RWPE2 (cell line): ENCODE data around the gene HNRNPM.

Source experiments
- ATAC-seq: fragments of 200-7000 bp; cut with Tn5 transposase; 3 replicates; pipeline ENCODE4 v1.9.1; 2021; ENCODE audit warnings: low read depth
- DNase-seq: peaks from one replicate; pipeline ENCODE4 v3.0.0-alpha.2; 2020; ENCODE audit warnings: low spot score
- H3K27ac ChIP-seq: fragments of 450-650 bp; 2 replicates; pipeline ENCODE4 v1.5.1; 2017; ENCODE audit warnings: mild to moderate bottlenecking; ENCODE audit not compliant: poor library complexity, severe bottlenecking
- H3K27me3 ChIP-seq: fragments of 250-450 bp; sonication (Bioruptor Pico); 2 replicates; pipeline ENCODE4 v1.5.1; 2021; ENCODE audit warnings: mild to moderate bottlenecking, moderate library complexity; ENCODE audit not compliant: insufficient read depth, poor library complexity, severe bottlenecking
- H3K36me3 ChIP-seq: fragments of 250-450 bp; sonication (Bioruptor Pico); 2 replicates; pipeline ENCODE4 v1.5.1; 2020; ENCODE audit warnings: low read depth, mild to moderate bottlenecking, moderate library complexity
- H3K4me1 ChIP-seq: fragments of 250-450 bp; sonication (Bioruptor Pico); 2 replicates; pipeline ENCODE4 v1.5.1; 2021; ENCODE audit warnings: mild to moderate bottlenecking, moderate library complexity; ENCODE audit not compliant: insufficient read depth, poor library complexity, severe bottlenecking
- H3K4me3 ChIP-seq: fragments of 250-450 bp; sonication (Bioruptor Pico); 2 replicates; pipeline ENCODE4 v1.5.1; 2021; ENCODE audit warnings: mild to moderate bottlenecking, moderate library complexity; ENCODE audit not compliant: severe bottlenecking
- H3K9me3 ChIP-seq: fragments of 250-450 bp; sonication (Bioruptor Pico); 2 replicates; pipeline ENCODE4 v1.5.1; 2021; ENCODE audit warnings: mild to moderate bottlenecking, moderate library complexity; ENCODE audit not compliant: severe bottlenecking
- CTCF ChIP-seq: fragments of 450-650 bp; IDR thresholded peaks from one replicate; pipeline ENCODE4 v1.5.1; 2017; ENCODE audit warnings: mild to moderate bottlenecking, moderate library complexity; ENCODE audit not compliant: poor library complexity, severe bottlenecking

HNRNPM gene

GRCh38 chr19:8468761-8469373, 24.1 kb downstream of the HNRNPM start:
- ATAC-seq: no peak
- H3K4me1 ChIP-seq: no peaks in the 10 kb centered on the region
- DNase-seq: no peak
- H3K27me3 ChIP-seq: no peaks in the 10 kb centered on the region
- no peak overlapping the region for H3K4me3 ChIP-seq
- H3K9me3 ChIP-seq: no peaks in the 10 kb centered on the region
- TF ChIP-seq CTCF: no peak
- peaks cover 100% of the 10 kb centered on the region for H3K36me3 ChIP-seq
- no peak overlapping the region for H3K27ac ChIP-seq

- H3K27ac ChIP-seq: no peak overlapping the region
- no peaks in the 10 kb centered on the region for H3K27me3 ChIP-seq
- peaks cover 100% of the 10 kb centered on the region for H3K36me3 ChIP-seq
- no peaks in the 10 kb centered on the region for H3K4me1 ChIP-seq
- DNase-seq (no peak), ATAC-seq (no peak)
- H3K4me3 ChIP-seq: no peak overlapping the region
- TF ChIP-seq CTCF: no peak
- no peaks in the 10 kb centered on the region for H3K9me3 ChIP-seq
Observed at GRCh38 chr19:8469613-8470368, 25.0 kb downstream of the HNRNPM start.

GRCh38 chr19:8473648-8474476, 29.1 kb downstream of the HNRNPM start:
- no peaks in the 10 kb centered on the region for H3K4me1 ChIP-seq
- ATAC-seq (no peak), DNase-seq (no peak)

GRCh38 chr19:8475005-8475404, 30.2 kb downstream of the HNRNPM start:
- Histone ChIP-seq H3K27ac (no peak overlapping the region), H3K4me3 (no peak overlapping the region), H3K36me3 (peaks cover 79% of the 10 kb centered on the region), H3K9me3 (no peaks in the 10 kb centered on the region), H3K4me1 (no peaks in the 10 kb centered on the region), H3K27me3 (no peaks in the 10 kb centered on the region)
- no peak for TF ChIP-seq CTCF
- ATAC-seq: no peak
- DNase-seq: no peak

More at GRCh38 chr19:8473648-8474476, 29.1 kb downstream of the HNRNPM start:
- peaks cover 86% of the 10 kb centered on the region for H3K36me3 ChIP-seq
- H3K4me3 ChIP-seq: no peak overlapping the region
- H3K27me3 ChIP-seq: no peaks in the 10 kb centered on the region
- no peak for TF ChIP-seq CTCF
- H3K9me3 ChIP-seq: no peaks in the 10 kb centered on the region
- no peak overlapping the region for H3K27ac ChIP-seq
